Measurements from ENCODE around the gene NOP14.

The NOP14 gene

GRCh38 chr4:2943364-2944090, 19.7 kb downstream of the NOP14 start:
- H3K27ac ChIP-seq, result no peak overlapping the region
- TF ChIP-seq CTCF (conservative IDR thresholded peaks at IDR 0.05), result no peak

- no peak for TF ChIP-seq CTCF (conservative IDR thresholded peaks at IDR 0.05)
- H3K27ac ChIP-seq, result no peak overlapping the region
These were observed 20.5 kb downstream of the NOP14 start for GRCh38 chr4:2942532-2943363.

DNA sequence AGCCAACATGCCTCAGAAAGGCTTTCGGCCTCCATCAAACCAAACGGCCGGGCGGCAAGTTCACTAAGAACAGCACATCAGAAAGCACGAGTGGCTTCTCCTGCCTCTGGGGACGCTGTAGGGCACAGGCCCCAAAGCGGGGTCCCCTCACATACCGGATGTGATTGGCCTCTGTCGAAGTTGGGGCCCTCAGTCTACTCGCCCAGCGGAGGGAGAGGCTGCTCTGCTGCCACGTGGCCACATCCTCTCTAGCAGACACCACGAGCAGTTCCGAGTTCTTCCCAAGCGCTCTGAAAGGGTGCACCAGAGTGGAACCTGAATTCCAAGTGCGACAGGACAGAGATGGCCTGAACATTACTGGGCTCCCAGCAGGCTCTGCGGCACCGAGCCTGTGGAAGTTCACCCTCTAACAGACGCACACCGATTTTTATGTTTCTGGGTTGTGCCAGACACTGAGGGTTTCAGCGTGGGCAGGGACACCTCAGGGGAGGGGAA, 21.1 kb downstream of the NOP14 start:
- no peak overlapping the region for H3K27ac ChIP-seq
- TF ChIP-seq CTCF (conservative IDR thresholded peaks at IDR 0.05), result no peak

DNA sequence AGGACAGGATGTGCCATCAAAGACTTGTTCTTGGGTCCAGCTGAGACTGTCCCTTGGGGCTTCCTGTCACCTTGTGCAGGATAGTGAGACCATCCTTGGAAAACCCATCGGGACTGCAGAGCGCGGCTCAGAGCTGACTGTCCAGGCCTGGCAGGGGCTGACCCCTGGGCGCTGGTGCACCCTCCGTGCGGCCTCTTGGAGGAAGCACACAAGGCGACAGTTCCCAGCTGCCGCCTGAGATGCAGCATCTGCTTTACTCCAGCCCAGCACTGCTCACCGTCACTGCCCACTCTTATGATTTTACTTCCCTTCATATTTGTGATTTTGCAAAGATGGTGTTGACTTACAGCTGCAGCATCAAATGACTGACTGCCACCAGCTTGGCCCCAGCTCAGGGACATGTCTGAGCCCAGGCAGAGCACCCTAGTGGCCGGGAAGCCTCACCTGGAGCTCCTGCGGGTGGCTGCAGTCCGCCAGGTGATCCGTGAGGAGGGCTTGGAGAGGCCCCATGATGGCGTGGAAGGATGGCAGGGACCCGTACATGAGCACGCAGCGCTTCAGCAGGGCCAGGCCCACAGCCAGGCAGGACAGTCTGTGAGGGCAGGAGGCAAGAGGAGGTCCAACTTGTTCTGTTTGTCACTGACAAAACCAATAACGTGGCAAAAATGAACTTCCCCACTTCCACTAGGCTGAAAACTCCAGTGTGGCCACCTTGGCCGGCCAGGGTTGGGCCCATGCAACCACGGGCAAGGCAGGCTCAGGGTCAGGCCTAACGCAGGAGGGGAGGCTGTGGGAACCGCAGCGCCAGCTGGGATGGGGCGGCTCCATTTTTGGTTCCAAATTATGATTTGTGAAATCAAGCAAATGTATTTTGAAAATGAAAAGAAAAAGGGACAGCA, 21.8 kb downstream of the NOP14 start:
- H3K27ac ChIP-seq, result no peak overlapping the region
- no peak for TF ChIP-seq CTCF (conservative IDR thresholded peaks at IDR 0.05)

- no peak overlapping the region for H3K27ac ChIP-seq
- no peak for TF ChIP-seq CTCF (conservative IDR thresholded peaks at IDR 0.05)
These were observed 22.7 kb downstream of the NOP14 start for GRCh38 chr4:2940267-2941137.

DNA sequence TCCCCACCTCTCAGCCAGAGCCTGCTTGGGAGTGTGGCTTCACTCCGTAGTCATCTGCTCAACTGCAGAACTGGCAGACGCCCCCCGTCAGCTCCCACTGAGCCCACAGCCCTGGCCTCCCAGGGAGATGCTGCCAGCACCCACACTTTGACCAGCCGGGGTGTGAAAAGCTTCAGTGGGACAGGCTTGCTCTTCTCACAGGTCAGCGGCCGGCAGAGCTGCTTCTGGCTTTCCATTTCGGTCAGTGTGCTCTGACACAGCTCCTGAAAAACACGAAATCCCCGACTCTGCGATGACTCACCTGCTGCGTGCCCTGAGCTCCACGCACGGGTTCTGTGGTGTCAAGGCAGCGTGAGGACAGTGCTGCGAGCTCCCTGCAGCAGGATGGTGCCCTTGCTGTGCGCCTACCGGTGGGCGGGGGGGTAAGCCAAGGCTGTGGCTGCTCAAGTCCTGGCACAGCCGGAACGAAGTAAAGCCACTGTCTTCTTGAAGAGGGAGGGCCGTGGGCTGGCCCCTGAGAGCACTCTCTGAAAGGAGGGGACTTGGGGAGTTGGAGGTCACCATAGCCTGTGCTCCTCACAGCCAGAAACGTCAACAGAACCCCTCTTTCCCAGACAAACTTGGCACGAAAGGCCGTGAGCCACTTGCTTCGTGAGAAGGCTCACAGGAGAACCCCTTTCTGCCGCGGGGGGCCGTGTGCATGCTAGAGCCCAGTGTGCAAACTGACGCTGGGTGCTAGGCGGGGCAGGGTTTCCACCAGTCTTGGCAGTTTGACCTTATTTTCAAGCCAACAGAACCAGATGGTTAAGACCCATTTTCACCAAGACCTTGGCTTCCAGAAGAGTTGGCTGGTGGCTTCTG, 23.6 kb downstream of the NOP14 start:
- H3K27ac ChIP-seq, result no peak overlapping the region
- TF ChIP-seq CTCF (conservative IDR thresholded peaks at IDR 0.05), result no peak
